ENCODE results near the gene CAMK2D.

Gene CAMK2D

GRCh38 chr4:113616443-113616842 is 145.1 kb downstream of the CAMK2D start:
- Histone ChIP-seq H3K79me1 (ENCODE audit: low read depth, low read length) (no peaks in the 10 kb centered on the region), H2BK15ac (ENCODE audit: low read length) (no peak overlapping the region), H3K27ac (replicated peaks; ENCODE audit: low read length) (no peak overlapping the region), H3K27me3 (ENCODE audit: control insufficient read depth in 3 of 3, insufficient read depth in 3 of 3, low read depth in 1 of 3, low read length in 3 of 3) (no peaks in the 10 kb centered on the region), H3K4me1 (ENCODE audit: control insufficient read depth in 2 of 2, insufficient read depth in 1 of 2, low read depth in 1 of 2, low read length in 2 of 2) (peaks cover 2% of the 10 kb centered on the region in 2 donors), H3K4me3 (ENCODE audit: low read length in 2 of 2) (no peak overlapping the region), H4K91ac (ENCODE audit: low read depth, low read length, poor library complexity) (no peak overlapping the region), H3K9me3 (replicated peaks in 1 of 2; ENCODE audit: control insufficient read depth in 2 of 2, insufficient read depth in 1 of 2, low read depth in 1 of 2, low read length in 2 of 2) (no peaks in the 10 kb centered on the region), H3K4ac (ENCODE audit: low read length) (no peak overlapping the region), H2BK5ac (ENCODE audit: low read length) (no peak overlapping the region), H2AK5ac (ENCODE audit: low read depth, low read length) (no peak overlapping the region), H2BK12ac (ENCODE audit: low read length) (no peak overlapping the region), H2BK120ac (ENCODE audit: low read depth, low read length) (no peak overlapping the region), H2AFZ (ENCODE audit: low read length) (no peak overlapping the region), H4K8ac (ENCODE audit: low read depth, low read length) (no peak overlapping the region), H3K4me2 (ENCODE audit: insufficient read depth, low read length, poor library complexity, severe bottlenecking) (no peak overlapping the region), H3K18ac (ENCODE audit: low read length) (no peak overlapping the region), H3K14ac (ENCODE audit: low read length) (no peak overlapping the region), H3K36me3 (replicated peaks in 1 of 2; ENCODE audit: control insufficient read depth in 2 of 2, insufficient read depth in 2 of 2, low read length in 2 of 2) (no peaks in the 10 kb centered on the region), H3K23ac (ENCODE audit: low read depth, low read length, poor library complexity) (no peak overlapping the region), H3K9ac (ENCODE audit: low read depth, low read length, poor library complexity) (no peak overlapping the region)
- no peak for DNase-seq (ENCODE audit: low spot score)
- no CpG with 5 or more reads among the region's 1 CpG for WGBS, 2 donors (ENCODE audit: extremely low coverage in 2 of 2, insufficient read length in 2 of 2, insufficient replicate concordance in 1 of 2)

GRCh38 chr4:113614414-113614813 is 147.1 kb downstream of the CAMK2D start:
- no peak overlapping the region for H2AFZ ChIP-seq (ENCODE audit: low read length)
- no peak overlapping the region for H3K4me3 ChIP-seq (ENCODE audit: low read length in 2 of 2)
- H3K4me1 ChIP-seq (ENCODE audit: control insufficient read depth in 2 of 2, insufficient read depth in 1 of 2, low read depth in 1 of 2, low read length in 2 of 2) = peaks cover 2% of the 10 kb centered on the region in 2 donors
- H3K9ac ChIP-seq (ENCODE audit: low read depth, low read length, poor library complexity) = no peak overlapping the region
- WGBS, 2 donors (ENCODE audit: extremely low coverage in 2 of 2, insufficient read length in 2 of 2, insufficient replicate concordance in 1 of 2) = no CpG with 5 or more reads among the region's 2 CpGs
- H2BK12ac ChIP-seq (ENCODE audit: low read length) = no peak overlapping the region
- no peak overlapping the region for H2BK120ac ChIP-seq (ENCODE audit: low read depth, low read length)
- H3K23ac ChIP-seq (ENCODE audit: low read depth, low read length, poor library complexity) = no peak overlapping the region
- H2BK15ac ChIP-seq (ENCODE audit: low read length) = no peak overlapping the region
- no peaks in the 10 kb centered on the region for H3K27me3 ChIP-seq (ENCODE audit: control insufficient read depth in 3 of 3, insufficient read depth in 3 of 3, low read depth in 1 of 3, low read length in 3 of 3)
- no peak overlapping the region for H3K27ac ChIP-seq (replicated peaks; ENCODE audit: low read length)
- DNase-seq (ENCODE audit: low spot score) = no peak
- H3K4me2 ChIP-seq (ENCODE audit: insufficient read depth, low read length, poor library complexity, severe bottlenecking) = no peak overlapping the region
- H3K36me3 ChIP-seq (replicated peaks in 1 of 2; ENCODE audit: control insufficient read depth in 2 of 2, insufficient read depth in 2 of 2, low read length in 2 of 2) = no peaks in the 10 kb centered on the region
- no peak overlapping the region for H4K91ac ChIP-seq (ENCODE audit: low read depth, low read length, poor library complexity)
- H3K14ac ChIP-seq (ENCODE audit: low read length) = no peak overlapping the region
- no peak overlapping the region for H2BK5ac ChIP-seq (ENCODE audit: low read length)
- H2AK5ac ChIP-seq (ENCODE audit: low read depth, low read length) = no peak overlapping the region
- H3K9me3 ChIP-seq (replicated peaks in 1 of 2; ENCODE audit: control insufficient read depth in 2 of 2, insufficient read depth in 1 of 2, low read depth in 1 of 2, low read length in 2 of 2) = no peaks in the 10 kb centered on the region
- H4K8ac ChIP-seq (ENCODE audit: low read depth, low read length) = no peak overlapping the region
- no peak overlapping the region for H3K4ac ChIP-seq (ENCODE audit: low read length)
- no peak overlapping the region for H3K18ac ChIP-seq (ENCODE audit: low read length)
- no peaks in the 10 kb centered on the region for H3K79me1 ChIP-seq (ENCODE audit: low read depth, low read length)

GRCh38 chr4:113613503-113613902 is 148.0 kb downstream of the CAMK2D start:
- Histone ChIP-seq H3K4ac (ENCODE audit: low read length) (no peak overlapping the region), H3K23ac (ENCODE audit: low read depth, low read length, poor library complexity) (no peak overlapping the region), H3K4me1 (ENCODE audit: control insufficient read depth in 2 of 2, insufficient read depth in 1 of 2, low read depth in 1 of 2, low read length in 2 of 2) (peaks cover 2% of the 10 kb centered on the region in 2 donors), H2BK15ac (ENCODE audit: low read length) (no peak overlapping the region), H3K14ac (ENCODE audit: low read length) (no peak overlapping the region), H3K79me1 (ENCODE audit: low read depth, low read length) (no peaks in the 10 kb centered on the region), H3K36me3 (replicated peaks in 1 of 2; ENCODE audit: control insufficient read depth in 2 of 2, insufficient read depth in 2 of 2, low read length in 2 of 2) (no peaks in the 10 kb centered on the region), H3K27me3 (ENCODE audit: control insufficient read depth in 3 of 3, insufficient read depth in 3 of 3, low read depth in 1 of 3, low read length in 3 of 3) (no peaks in the 10 kb centered on the region), H2BK5ac (ENCODE audit: low read length) (no peak overlapping the region), H3K9ac (ENCODE audit: low read depth, low read length, poor library complexity) (no peak overlapping the region), H4K91ac (ENCODE audit: low read depth, low read length, poor library complexity) (no peak overlapping the region), H3K4me2 (ENCODE audit: insufficient read depth, low read length, poor library complexity, severe bottlenecking) (no peak overlapping the region), H3K9me3 (replicated peaks in 1 of 2; ENCODE audit: control insufficient read depth in 2 of 2, insufficient read depth in 1 of 2, low read depth in 1 of 2, low read length in 2 of 2) (no peaks in the 10 kb centered on the region), H2AFZ (ENCODE audit: low read length) (no peak overlapping the region), H2BK12ac (ENCODE audit: low read length) (no peak overlapping the region), H4K8ac (ENCODE audit: low read depth, low read length) (no peak overlapping the region), H3K27ac (replicated peaks; ENCODE audit: low read length) (no peak overlapping the region), H2AK5ac (ENCODE audit: low read depth, low read length) (no peak overlapping the region), H3K18ac (ENCODE audit: low read length) (no peak overlapping the region), H3K4me3 (ENCODE audit: low read length in 2 of 2) (no peak overlapping the region), H2BK120ac (ENCODE audit: low read depth, low read length) (no peak overlapping the region)
- 100% methylated on average over 3 of the region's 4 CpGs; no CpG with 5 or more reads in 1 of the 2 donors for WGBS, 2 donors (ENCODE audit: extremely low coverage in 2 of 2, insufficient read length in 2 of 2, insufficient replicate concordance in 1 of 2)
- no peak for DNase-seq (ENCODE audit: low spot score)

GRCh38 chr4:113610537-113610936 is 151.0 kb downstream of the CAMK2D start:
- Histone ChIP-seq H3K4me1 (ENCODE audit: control insufficient read depth in 2 of 2, insufficient read depth in 1 of 2, low read depth in 1 of 2, low read length in 2 of 2) (peaks cover 2 to 3% of the 10 kb centered on the region in 2 donors), H2BK12ac (ENCODE audit: low read length) (no peak overlapping the region), H4K8ac (ENCODE audit: low read depth, low read length) (no peak overlapping the region), H3K18ac (ENCODE audit: low read length) (no peak overlapping the region), H4K91ac (ENCODE audit: low read depth, low read length, poor library complexity) (no peak overlapping the region), H3K9me3 (replicated peaks in 1 of 2; ENCODE audit: control insufficient read depth in 2 of 2, insufficient read depth in 1 of 2, low read depth in 1 of 2, low read length in 2 of 2) (no peaks in the 10 kb centered on the region), H2AK5ac (ENCODE audit: low read depth, low read length) (no peak overlapping the region), H3K14ac (ENCODE audit: low read length) (no peak overlapping the region), H3K9ac (ENCODE audit: low read depth, low read length, poor library complexity) (no peak overlapping the region), H3K27me3 (ENCODE audit: control insufficient read depth in 3 of 3, insufficient read depth in 3 of 3, low read depth in 1 of 3, low read length in 3 of 3) (no peaks in the 10 kb centered on the region), H2AFZ (ENCODE audit: low read length) (no peak overlapping the region), H2BK15ac (ENCODE audit: low read length) (no peak overlapping the region), H3K79me1 (ENCODE audit: low read depth, low read length) (no peaks in the 10 kb centered on the region), H2BK5ac (ENCODE audit: low read length) (no peak overlapping the region), H3K36me3 (replicated peaks in 1 of 2; ENCODE audit: control insufficient read depth in 2 of 2, insufficient read depth in 2 of 2, low read length in 2 of 2) (peaks cover 0 to 3% of the 10 kb centered on the region in 2 donors), H3K4me2 (ENCODE audit: insufficient read depth, low read length, poor library complexity, severe bottlenecking) (no peak overlapping the region), H3K4me3 (ENCODE audit: low read length in 2 of 2) (no peak overlapping the region), H3K23ac (ENCODE audit: low read depth, low read length, poor library complexity) (no peak overlapping the region), H2BK120ac (ENCODE audit: low read depth, low read length) (no peak overlapping the region), H3K27ac (replicated peaks; ENCODE audit: low read length) (no peak overlapping the region), H3K4ac (ENCODE audit: low read length) (no peak overlapping the region)
- no peak for DNase-seq (ENCODE audit: low spot score)
- WGBS, 2 donors (ENCODE audit: extremely low coverage in 2 of 2, insufficient read length in 2 of 2, insufficient replicate concordance in 1 of 2) = no CpG with 5 or more reads among the region's 3 CpGs
